WTC11 (cell line): Measurements from ENCODE around the gene MTMR2. TPM values are rescaled to one million over a fixed set of nuclear protein-coding genes. Genes with fewer than 3 reads are reported as not detected.

ENCODE experiments used
- ATAC-seq: fragments of 200-7000 bp; cut with Tn5 transposase; 2 replicates; pipeline ENCODE4 v1.10.0; 2021; ENCODE audit warnings: mild to moderate bottlenecking, moderate library complexity
- CTCF ChIA-PET: fragments of 300-600 bp; sonication (Branson Sonifier 250); formaldehyde crosslinking; loops from one replicate; lab custom pipeline; 2021; ENCODE audit warnings: antibody characterized with exemption; lab: Charles Lee
- POLR2A ChIA-PET: fragments of 350-600 bp; sonication (Branson Sonifier 250); formaldehyde crosslinking; loops from one replicate; lab custom pipeline; 2021; ENCODE audit warnings: antibody characterized with exemption; lab: Charles Lee
- DNase-seq: peaks from one replicate; pipeline ENCODE4 v3.0.0; 2021; ENCODE audit warnings: low spot score
- H3K27ac Mint-ChIP-seq: 2 replicates; pipeline ENCODE4 v1.8.0; 2021; ENCODE audit warnings: mixed read lengths
- H3K27me3 Mint-ChIP-seq: 2 replicates; pipeline ENCODE4 v1.8.0; 2021; ENCODE audit warnings: low read depth, mild to moderate bottlenecking, moderate library complexity, mixed read lengths
- H3K36me3 Mint-ChIP-seq: 2 replicates; pipeline ENCODE4 v1.8.0; 2021; ENCODE audit warnings: mixed read lengths
- H3K4me1 Mint-ChIP-seq: 2 replicates; pipeline ENCODE4 v1.8.0; 2022; ENCODE audit warnings: mixed read lengths
- H3K4me3 Mint-ChIP-seq: 2 replicates; pipeline ENCODE4 v1.8.0; 2021; ENCODE audit warnings: mild to moderate bottlenecking, moderate library complexity, mixed read lengths
- H3K9me3 Mint-ChIP-seq: 2 replicates; pipeline ENCODE4 v1.8.0; 2021; ENCODE audit warnings: mixed read lengths
- ATF1 ChIP-seq: sonication (generic); formaldehyde crosslinking; IDR thresholded peaks from 2 replicates; pipeline ENCODE4 v1.8.1; 2023; ENCODE audit warnings: mild to moderate bottlenecking, moderate library complexity, missing genetic modification reagents
- CREB1 ChIP-seq: sonication (generic); formaldehyde crosslinking; IDR thresholded peaks from 2 replicates; pipeline ENCODE4 v1.8.0; 2023; ENCODE audit warnings: mild to moderate bottlenecking, missing genetic modification reagents
- ESRRA ChIP-seq: sonication (generic); formaldehyde crosslinking; IDR thresholded peaks from 2 replicates; pipeline ENCODE4 v1.8.1; 2022; ENCODE audit warnings: mild to moderate bottlenecking, missing genetic modification reagents, borderline replicate concordance
- ETV6 ChIP-seq: sonication (generic); formaldehyde crosslinking; IDR thresholded peaks from 2 replicates; pipeline ENCODE4 v1.8.1; 2022; ENCODE audit warnings: mild to moderate bottlenecking, missing genetic modification reagents
- GTF2I ChIP-seq: fragments of 250-450 bp; sonication (Bioruptor Pico); conservative IDR thresholded peaks from 2 replicates; pipeline ENCODE4 v1.4.0; 2021; ENCODE audit warnings: mild to moderate bottlenecking
- IRF2 ChIP-seq: sonication (generic); formaldehyde crosslinking; IDR thresholded peaks from 2 replicates; pipeline ENCODE4 v1.8.0; 2022; ENCODE audit warnings: low read depth, missing genetic modification reagents, borderline replicate concordance
- JAZF1 ChIP-seq: fragments of 250-450 bp; sonication (Bioruptor Pico); IDR thresholded peaks from 2 replicates; pipeline ENCODE4 v1.9.0; 2021; ENCODE audit warnings: moderate library complexity, mild to moderate bottlenecking, inconsistent platforms
- NFATC4 ChIP-seq: fragments of 250-450 bp; sonication (Bioruptor Pico); IDR thresholded peaks from 2 replicates; pipeline ENCODE4 v1.9.0; 2021; ENCODE audit warnings: mild to moderate bottlenecking
- TEAD1 ChIP-seq: sonication (generic); formaldehyde crosslinking; IDR thresholded peaks from 2 replicates; pipeline ENCODE4 v1.8.0; 2022; ENCODE audit warnings: mild to moderate bottlenecking, missing genetic modification reagents
- TP53 ChIP-seq: sonication (generic); formaldehyde crosslinking; IDR thresholded peaks from 2 replicates; pipeline ENCODE4 v1.8.1; 2023; ENCODE audit warnings: mild to moderate bottlenecking, missing genetic modification reagents
- ZNF121 ChIP-seq: sonication (generic); formaldehyde crosslinking; IDR thresholded peaks from 2 replicates; pipeline ENCODE4 v1.8.0; 2023; ENCODE audit warnings: missing genetic modification reagents
- ZNF396 ChIP-seq: fragments of 250-450 bp; sonication (Bioruptor Pico); IDR thresholded peaks from 2 replicates; pipeline ENCODE4 v1.8.0; 2021; ENCODE audit warnings: mild to moderate bottlenecking, moderate library complexity, borderline replicate concordance
- total RNA-seq: library from RNA; stranded (reverse); gene quantifications from 3 replicates; pipeline ENCODE4 v1.2.3, GENCODE V29; 2021
- TF ChIP-seq, protein P1 (sequence below): sonication (generic); formaldehyde crosslinking; IDR thresholded peaks from 2 replicates; pipeline ENCODE4 v1.8.0; 2022; ENCODE audit warnings: missing genetic modification reagents
- TF ChIP-seq, protein P2 (sequence below): sonication (generic); formaldehyde crosslinking; IDR thresholded peaks from 2 replicates; pipeline ENCODE4 v1.8.1; 2023; ENCODE audit warnings: mild to moderate bottlenecking, missing genetic modification reagents, moderate library complexity
- TF ChIP-seq, protein P3 (sequence below): sonication (generic); formaldehyde crosslinking; IDR thresholded peaks from 2 replicates; pipeline ENCODE4 v1.8.1; 2022; ENCODE audit warnings: mild to moderate bottlenecking, moderate library complexity, missing genetic modification reagents
- TF ChIP-seq, protein P4 (sequence below): fragments of 250-450 bp; sonication (Bioruptor Pico); IDR thresholded peaks from 2 replicates; pipeline ENCODE4 v2.1.2; 2022; ENCODE audit warnings: mild to moderate bottlenecking, moderate library complexity
- TF ChIP-seq, protein P5 (sequence below): sonication (generic); formaldehyde crosslinking; IDR thresholded peaks from 2 replicates; pipeline ENCODE4 v1.8.0; 2023; ENCODE audit warnings: missing genetic modification reagents
- TF ChIP-seq, protein P6 (sequence below): sonication (generic); formaldehyde crosslinking; IDR thresholded peaks from 2 replicates; pipeline ENCODE4 v1.8.1; 2023; ENCODE audit warnings: mild to moderate bottlenecking, missing genetic modification reagents
- TF ChIP-seq, protein P7 (sequence below): sonication (generic); formaldehyde crosslinking; IDR thresholded peaks from 2 replicates; pipeline ENCODE4 v1.8.1; 2023; ENCODE audit warnings: mild to moderate bottlenecking, missing genetic modification reagents, moderate library complexity

The MTMR2 gene
- total RNA-seq, 1 experiment from 2014 or later, result 45.6 TPM

DNA sequence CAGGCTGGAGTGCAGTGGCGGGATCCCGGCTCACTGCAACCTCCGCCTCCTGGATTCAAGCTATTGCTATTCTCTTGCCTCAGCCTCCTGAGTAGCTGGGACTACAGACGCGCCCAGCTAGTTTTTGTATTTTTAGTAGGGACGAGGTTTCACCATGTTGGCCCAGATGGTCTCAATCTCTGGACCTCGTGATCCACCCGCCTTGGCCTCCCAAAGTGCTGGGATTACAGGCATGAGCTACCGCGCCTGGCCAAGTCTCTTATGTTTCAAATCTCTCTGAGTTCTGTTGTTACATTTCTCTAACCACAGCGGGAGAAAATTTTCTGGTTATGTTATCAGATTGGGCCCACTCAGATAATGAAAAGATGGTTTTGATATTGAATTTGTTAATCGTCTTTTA, 123.5 kb downstream of the MTMR2 start (continued):
- TF ChIP-seq, protein P1, sequence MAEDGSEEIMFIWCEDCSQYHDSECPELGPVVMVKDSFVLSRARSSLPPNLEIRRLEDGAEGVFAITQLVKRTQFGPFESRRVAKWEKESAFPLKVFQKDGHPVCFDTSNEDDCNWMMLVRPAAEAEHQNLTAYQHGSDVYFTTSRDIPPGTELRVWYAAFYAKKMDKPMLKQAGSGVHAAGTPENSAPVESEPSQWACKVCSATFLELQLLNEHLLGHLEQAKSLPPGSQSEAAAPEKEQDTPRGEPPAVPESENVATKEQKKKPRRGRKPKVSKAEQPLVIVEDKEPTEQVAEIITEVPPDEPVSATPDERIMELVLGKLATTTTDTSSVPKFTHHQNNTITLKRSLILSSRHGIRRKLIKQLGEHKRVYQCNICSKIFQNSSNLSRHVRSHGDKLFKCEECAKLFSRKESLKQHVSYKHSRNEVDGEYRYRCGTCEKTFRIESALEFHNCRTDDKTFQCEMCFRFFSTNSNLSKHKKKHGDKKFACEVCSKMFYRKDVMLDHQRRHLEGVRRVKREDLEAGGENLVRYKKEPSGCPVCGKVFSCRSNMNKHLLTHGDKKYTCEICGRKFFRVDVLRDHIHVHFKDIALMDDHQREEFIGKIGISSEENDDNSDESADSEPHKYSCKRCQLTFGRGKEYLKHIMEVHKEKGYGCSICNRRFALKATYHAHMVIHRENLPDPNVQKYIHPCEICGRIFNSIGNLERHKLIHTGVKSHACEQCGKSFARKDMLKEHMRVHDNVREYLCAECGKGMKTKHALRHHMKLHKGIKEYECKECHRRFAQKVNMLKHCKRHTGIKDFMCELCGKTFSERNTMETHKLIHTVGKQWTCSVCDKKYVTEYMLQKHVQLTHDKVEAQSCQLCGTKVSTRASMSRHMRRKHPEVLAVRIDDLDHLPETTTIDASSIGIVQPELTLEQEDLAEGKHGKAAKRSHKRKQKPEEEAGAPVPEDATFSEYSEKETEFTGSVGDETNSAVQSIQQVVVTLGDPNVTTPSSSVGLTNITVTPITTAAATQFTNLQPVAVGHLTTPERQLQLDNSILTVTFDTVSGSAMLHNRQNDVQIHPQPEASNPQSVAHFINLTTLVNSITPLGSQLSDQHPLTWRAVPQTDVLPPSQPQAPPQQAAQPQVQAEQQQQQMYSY (CRISPR knock-in tag), result no peak
- no peak for TF ChIP-seq TP53 (CRISPR knock-in tag)

DNA sequence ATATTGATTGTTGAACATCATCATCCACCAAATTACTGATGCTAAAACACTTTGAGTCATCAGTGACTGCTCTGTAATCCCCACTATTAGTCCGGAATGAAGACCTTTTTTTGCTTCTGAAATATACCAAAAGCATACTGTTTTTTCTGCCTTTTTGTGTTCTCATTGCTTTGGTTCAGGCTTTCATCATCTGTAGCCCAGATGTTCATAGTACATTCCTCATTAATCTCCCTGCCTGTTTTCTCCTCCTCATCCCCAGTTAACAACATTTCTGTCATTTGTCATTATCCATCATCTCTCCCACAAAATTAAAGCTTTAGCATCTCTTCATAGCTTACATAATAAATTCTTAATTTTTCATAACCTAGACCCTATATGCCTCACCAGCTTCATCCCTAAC, 124.4 kb downstream of the MTMR2 start:
- CTCF ChIA-PET, result no interaction called here
- TF ChIP-seq, protein P2, sequence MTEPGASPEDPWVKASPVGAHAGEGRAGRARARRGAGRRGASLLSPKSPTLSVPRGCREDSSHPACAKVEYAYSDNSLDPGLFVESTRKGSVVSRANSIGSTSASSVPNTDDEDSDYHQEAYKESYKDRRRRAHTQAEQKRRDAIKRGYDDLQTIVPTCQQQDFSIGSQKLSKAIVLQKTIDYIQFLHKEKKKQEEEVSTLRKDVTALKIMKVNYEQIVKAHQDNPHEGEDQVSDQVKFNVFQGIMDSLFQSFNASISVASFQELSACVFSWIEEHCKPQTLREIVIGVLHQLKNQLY (CRISPR knock-in tag), result no peak
- TF ChIP-seq NFATC4 (CRISPR knock-in tag), result no peak
- TF ChIP-seq, protein P3, sequence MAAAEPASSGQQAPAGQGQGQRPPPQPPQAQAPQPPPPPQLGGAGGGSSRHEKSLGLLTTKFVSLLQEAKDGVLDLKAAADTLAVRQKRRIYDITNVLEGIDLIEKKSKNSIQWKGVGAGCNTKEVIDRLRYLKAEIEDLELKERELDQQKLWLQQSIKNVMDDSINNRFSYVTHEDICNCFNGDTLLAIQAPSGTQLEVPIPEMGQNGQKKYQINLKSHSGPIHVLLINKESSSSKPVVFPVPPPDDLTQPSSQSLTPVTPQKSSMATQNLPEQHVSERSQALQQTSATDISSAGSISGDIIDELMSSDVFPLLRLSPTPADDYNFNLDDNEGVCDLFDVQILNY (CRISPR knock-in tag), result no peak
- Mint-ChIP-seq H3K9me3 (no peaks in the 10 kb centered on the region; the same call in 1 of the 2 replicates), H3K36me3 (peaks cover 39% of the 10 kb centered on the region), H3K27ac (no peak overlapping the region), H3K27me3 (no peaks in the 10 kb centered on the region), H3K4me3 (no peak overlapping the region), H3K4me1 (peaks cover 4% of the 10 kb centered on the region)
- DNase-seq (no peak), ATAC-seq (no peak)
- POLR2A ChIA-PET, result no interaction called here

DNA sequence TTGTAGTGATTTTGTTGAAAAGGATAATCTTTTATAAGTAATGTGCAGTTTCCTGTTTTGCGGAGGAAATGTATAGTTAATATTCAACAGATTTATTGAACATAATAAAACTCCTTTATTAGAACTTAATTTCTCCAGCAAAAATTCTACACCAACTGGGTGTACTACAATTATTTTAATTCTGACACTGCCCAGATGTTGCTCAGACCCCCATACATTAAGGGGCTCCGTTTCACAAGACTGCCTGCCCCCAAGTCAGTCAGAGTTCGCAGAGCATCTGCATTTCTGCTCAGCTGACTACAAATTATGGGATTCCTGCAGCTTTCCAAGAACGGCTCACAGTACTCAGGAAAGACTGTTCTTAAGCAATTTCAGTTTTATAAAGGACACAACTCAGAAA, 127.4 kb downstream of the MTMR2 start:
- CTCF ChIA-PET, result no interaction called here
- DNase-seq (no peak), ATAC-seq (no peak)
- peaks cover 18% of the 10 kb centered on the region for H3K36me3 Mint-ChIP-seq
- H3K27ac Mint-ChIP-seq, result no peak overlapping the region
- H3K4me1 Mint-ChIP-seq, result peaks cover 20% of the 10 kb centered on the region
- POLR2A ChIA-PET, result no interaction called here
- H3K4me3 Mint-ChIP-seq, result no peak overlapping the region
- H3K9me3 Mint-ChIP-seq, result no peaks in the 10 kb centered on the region
- H3K27me3 Mint-ChIP-seq, result no peaks in the 10 kb centered on the region
- TF ChIP-seq ATF1, result no peak
- TF ChIP-seq, protein P4, sequence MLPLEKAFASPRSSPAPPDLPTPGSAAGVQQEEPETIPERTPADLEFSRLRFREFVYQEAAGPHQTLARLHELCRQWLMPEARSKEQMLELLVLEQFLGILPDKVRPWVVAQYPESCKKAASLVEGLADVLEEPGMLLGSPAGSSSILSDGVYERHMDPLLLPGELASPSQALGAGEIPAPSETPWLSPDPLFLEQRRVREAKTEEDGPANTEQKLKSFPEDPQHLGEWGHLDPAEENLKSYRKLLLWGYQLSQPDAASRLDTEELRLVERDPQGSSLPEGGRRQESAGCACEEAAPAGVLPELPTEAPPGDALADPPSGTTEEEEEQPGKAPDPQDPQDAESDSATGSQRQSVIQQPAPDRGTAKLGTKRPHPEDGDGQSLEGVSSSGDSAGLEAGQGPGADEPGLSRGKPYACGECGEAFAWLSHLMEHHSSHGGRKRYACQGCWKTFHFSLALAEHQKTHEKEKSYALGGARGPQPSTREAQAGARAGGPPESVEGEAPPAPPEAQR (CRISPR knock-in tag), result no peak
- TF ChIP-seq, protein P5, sequence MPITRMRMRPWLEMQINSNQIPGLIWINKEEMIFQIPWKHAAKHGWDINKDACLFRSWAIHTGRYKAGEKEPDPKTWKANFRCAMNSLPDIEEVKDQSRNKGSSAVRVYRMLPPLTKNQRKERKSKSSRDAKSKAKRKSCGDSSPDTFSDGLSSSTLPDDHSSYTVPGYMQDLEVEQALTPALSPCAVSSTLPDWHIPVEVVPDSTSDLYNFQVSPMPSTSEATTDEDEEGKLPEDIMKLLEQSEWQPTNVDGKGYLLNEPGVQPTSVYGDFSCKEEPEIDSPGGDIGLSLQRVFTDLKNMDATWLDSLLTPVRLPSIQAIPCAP (CRISPR knock-in tag), result no peak
- TF ChIP-seq, protein P6, sequence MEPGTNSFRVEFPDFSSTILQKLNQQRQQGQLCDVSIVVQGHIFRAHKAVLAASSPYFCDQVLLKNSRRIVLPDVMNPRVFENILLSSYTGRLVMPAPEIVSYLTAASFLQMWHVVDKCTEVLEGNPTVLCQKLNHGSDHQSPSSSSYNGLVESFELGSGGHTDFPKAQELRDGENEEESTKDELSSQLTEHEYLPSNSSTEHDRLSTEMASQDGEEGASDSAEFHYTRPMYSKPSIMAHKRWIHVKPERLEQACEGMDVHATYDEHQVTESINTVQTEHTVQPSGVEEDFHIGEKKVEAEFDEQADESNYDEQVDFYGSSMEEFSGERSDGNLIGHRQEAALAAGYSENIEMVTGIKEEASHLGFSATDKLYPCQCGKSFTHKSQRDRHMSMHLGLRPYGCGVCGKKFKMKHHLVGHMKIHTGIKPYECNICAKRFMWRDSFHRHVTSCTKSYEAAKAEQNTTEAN (CRISPR knock-in tag), result no peak
- TF ChIP-seq GTF2I (CRISPR knock-in tag), result no peak
- TF ChIP-seq ZNF121 (CRISPR knock-in tag), result no peak
- TF ChIP-seq ZNF396, result no peak
- no peak for TF ChIP-seq TEAD1 (CRISPR knock-in tag)
- TF ChIP-seq, protein P7, sequence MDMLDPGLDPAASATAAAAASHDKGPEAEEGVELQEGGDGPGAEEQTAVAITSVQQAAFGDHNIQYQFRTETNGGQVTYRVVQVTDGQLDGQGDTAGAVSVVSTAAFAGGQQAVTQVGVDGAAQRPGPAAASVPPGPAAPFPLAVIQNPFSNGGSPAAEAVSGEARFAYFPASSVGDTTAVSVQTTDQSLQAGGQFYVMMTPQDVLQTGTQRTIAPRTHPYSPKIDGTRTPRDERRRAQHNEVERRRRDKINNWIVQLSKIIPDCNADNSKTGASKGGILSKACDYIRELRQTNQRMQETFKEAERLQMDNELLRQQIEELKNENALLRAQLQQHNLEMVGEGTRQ (CRISPR knock-in tag), result no peak
- no peak for TF ChIP-seq ETV6 (CRISPR knock-in tag)
- no peak for TF ChIP-seq ESRRA (CRISPR knock-in tag)
- TF ChIP-seq IRF2 (CRISPR knock-in tag), result no peak
- TF ChIP-seq JAZF1, result no peak
- TF ChIP-seq CREB1 (CRISPR knock-in tag), result no peak
- TF ChIP-seq NFATC4 (CRISPR knock-in tag), result no peak
- TF ChIP-seq, protein P1 (CRISPR knock-in tag), result no peak
